SHP77 treated with DMSO at 0.1 percent for 48 hours (cell line): ENCODE data around the gene KLHL35.

Experiments
- DNase-seq: peaks from one replicate; lab custom pipeline; 2025; lab: John Stamatoyannopoulos, UW

KLHL35 gene, protein sequence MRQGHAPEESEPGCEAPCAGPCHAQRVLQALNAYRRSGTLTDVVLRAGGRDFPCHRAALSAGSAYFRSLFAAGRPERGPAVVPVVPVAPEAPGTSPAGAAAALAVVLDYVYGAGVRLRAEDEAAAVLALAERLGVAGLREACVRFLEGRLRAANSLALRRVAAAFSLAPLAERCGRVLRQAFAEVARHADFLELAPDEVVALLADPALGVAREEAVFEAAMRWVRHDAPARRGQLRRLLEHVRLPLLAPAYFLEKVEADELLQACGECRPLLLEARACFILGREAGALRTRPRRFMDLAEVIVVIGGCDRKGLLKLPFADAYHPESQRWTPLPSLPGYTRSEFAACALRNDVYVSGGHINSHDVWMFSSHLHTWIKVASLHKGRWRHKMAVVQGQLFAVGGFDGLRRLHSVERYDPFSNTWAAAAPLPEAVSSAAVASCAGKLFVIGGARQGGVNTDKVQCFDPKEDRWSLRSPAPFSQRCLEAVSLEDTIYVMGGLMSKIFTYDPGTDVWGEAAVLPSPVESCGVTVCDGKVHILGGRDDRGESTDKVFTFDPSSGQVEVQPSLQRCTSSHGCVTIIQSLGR

DNA sequence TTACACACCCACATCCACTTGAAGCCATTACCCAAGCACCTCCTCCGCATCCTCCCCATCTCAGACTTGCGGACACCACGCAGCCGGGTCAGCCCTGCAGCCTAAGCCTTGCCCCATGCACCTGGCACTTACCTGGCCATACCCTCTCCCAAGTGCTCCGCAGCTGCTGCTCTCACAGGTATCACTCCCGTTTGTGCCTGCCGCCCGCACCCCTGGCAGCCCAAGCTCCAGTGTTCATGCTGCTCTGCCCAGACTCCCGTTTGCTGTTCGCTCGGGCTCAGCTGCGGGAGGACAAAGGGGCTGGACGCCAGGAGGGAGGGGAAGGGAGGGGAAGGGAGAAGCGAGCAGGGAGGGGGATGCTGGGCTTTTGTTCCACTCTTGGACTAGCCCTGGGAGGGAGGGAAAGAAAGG is at the start of gene KLHL35:
KLHL35 (minus strand) TSS at position 293 of the 411 bp plus-strand sequence. CDS start 2,574 bp downstream, outside the sequence.
- no peak for DNase-seq

DNA sequence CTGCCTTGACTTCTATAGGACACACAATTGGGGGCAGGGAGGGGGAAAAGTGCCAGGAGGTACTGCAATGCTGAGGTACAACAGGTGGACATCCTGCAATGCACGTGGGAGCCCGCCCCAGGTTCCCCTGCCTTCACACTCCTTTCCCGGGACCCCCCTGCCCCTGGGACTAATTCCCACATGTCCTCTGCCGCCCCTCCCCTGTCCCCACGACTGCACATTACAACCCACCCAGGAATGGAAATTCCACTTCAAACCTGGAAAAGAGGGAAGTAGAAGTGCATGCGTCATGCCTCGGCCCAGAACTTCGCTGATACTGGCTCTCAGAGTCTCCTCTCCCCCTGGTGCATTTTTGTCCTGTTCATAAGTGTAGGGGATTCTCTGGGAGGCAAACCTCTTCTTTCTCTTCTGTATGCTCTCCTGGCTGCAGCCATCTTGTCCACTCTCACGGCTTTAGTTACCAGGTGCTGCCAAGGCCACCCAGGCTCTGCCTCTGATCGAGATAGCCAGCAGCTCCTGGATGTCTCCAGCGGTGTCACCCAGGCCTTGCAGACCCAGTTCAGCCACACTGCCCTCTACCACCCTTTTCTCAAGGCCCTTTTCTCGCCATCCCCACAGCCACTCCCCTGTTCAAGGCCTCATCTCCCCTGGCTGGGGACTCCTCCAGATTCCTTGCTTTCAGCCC is 49.1 kb upstream of the KLHL35 start:
- no peak for DNase-seq

DNA sequence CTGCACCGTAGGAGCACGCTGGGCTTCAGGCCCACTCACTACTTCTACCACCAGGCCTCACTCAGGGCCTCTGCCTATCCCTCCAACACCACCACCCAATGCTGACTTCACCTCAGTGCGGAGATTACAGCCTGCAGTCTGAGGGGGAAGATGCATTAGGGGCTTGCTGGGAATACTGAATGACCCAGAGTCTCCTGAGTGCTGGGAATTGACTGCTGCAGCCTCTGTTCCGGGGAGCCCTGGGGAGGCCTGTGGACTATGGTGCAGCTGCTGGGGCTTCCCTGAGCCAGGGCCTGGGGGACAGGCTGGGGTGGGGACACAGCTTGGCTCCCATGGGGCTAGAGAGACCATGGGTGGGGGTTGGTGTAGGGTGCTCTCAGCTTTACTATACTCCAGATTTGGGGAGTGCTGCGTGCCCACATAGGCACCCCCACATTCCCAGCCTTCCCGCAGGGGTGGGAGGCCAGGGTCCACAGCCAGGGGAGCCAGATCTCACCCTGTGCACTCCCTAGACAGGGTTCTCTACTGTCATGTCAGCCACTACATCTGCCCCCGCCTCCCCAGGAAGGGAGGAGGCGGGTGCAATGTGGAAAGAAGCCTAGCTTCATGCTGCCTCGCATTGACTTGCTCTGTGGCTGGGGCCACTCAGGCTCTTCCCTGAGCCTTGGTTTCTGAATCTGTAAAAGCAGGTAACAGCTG is 48.4 kb upstream of the KLHL35 start:
- no peak for DNase-seq

DNA sequence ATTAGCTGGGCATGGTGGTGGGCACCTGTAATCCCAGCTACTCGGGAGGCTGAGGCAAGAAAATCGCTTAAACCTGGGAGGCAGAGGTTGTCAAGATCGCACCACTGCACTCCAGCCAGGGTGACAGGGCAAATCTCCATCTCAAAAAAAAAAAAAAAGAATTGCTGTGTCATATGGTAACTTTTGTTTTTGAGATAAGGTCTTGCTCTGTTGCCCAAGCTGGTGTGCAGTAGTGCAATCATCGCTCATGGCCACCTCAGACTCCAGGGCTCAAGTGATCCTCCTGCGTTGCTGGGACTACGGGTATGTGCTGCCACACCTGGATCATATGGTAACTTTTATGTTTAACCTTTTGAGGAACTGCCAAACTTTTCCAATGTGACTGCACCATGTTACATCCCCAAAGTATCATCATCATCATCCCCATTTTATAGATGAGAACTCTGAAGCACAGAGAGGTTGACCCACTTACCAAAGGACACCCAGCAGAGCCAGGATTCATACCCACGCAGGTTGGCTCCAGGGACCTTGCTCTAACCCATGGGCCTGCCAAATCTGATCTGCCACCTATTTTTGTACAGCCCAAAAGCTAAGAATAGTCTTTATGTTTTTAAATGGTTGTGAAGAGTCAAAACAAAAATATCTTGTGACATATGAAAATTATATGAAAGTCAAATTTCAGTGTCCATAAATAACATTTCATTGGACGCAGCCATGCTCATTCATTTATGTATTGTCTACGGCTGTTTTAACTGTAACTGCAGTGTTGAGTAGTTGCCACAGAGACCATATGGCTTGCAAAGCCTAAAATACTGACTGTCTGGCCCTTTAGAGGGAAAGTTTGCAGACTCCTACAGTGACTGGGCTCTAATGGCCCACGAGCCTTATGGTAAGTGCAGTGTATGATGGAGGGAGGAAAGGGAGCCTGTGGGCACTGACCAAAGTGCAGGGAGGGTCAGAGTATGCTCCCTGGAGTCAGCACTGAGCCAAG is 47.5 kb upstream of the KLHL35 start:
- no peak for DNase-seq

DNA sequence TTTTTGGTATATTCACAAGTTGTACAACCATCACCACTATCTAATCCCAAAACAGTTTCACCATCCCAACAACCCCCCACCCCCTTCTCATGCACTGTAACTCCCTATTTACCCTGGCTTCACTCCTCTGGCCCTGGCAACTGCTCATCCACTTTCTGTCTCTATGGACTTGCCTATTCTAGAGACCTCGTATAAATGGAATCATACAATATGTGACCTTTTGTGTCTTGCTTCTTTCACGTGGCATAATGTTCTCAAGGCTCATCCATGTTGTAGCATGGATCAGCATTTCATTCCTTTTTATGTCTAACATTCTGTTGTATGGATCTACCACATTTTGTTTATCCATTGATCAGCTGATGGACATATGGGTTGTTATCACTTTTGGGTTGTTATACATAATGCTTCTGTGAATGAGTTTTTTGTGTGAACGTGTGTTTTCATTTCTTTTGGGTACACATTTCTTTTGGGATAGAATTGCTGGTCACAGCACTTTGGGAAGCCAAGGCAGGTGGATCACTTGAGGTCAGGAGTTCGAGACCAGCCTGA is 46.7 kb upstream of the KLHL35 start:
- DNase-seq = no peak

DNA sequence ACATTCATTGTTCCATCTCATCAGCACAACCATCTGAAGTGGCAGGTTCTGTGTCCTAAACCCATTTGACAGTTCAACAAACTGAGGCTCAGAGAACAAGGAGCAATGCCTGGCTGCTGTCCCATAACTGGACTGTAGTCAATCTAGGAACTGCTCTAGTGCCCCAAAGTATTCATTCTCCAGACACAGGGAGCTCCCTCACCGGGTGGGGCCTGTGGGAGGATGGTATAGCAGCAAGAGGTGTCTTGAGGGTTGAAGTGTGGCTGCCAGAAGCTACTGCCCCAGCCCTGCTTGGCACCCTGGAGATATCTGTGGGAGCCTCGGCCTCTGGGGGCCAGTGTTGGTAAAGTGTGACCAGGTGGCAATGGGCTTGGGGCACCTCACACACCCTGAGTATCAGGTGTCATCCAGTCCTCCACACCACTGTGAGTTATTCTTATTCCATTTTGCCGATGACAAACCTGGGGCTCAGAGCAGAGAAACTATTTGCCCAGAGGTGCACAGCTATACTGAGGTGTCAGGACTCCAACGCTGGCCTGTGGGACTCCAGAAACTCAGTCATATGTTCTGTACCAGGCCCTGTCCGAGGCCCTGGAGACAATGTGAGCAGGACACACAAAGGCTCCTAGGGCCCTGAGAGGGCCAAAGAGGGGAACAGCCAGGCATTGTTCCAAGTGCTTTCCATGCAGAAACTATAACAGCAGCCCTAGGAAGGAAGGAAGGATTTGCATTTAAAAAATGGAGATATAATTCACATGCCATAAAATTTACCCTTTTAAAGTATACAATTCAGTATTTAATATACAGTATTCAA is 46.0 kb upstream of the KLHL35 start:
- no peak for DNase-seq

DNA sequence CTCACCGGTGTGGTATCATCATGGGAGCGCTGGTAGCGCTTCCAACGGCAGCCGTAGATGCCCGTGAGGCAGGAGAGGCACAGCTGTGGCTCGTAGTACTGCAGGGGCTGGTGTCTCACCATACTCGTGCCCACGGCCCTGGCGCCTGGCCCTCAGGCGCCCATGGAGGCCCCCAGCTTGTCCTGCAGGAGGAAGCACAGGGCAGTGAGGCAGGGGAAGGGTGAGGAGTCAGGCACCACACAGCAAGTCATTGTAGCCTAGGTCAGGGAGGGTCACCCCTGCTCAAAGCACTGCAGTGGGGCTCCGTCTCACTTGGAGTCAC is 44.6 kb upstream of the KLHL35 start:
- no peak for DNase-seq

DNA sequence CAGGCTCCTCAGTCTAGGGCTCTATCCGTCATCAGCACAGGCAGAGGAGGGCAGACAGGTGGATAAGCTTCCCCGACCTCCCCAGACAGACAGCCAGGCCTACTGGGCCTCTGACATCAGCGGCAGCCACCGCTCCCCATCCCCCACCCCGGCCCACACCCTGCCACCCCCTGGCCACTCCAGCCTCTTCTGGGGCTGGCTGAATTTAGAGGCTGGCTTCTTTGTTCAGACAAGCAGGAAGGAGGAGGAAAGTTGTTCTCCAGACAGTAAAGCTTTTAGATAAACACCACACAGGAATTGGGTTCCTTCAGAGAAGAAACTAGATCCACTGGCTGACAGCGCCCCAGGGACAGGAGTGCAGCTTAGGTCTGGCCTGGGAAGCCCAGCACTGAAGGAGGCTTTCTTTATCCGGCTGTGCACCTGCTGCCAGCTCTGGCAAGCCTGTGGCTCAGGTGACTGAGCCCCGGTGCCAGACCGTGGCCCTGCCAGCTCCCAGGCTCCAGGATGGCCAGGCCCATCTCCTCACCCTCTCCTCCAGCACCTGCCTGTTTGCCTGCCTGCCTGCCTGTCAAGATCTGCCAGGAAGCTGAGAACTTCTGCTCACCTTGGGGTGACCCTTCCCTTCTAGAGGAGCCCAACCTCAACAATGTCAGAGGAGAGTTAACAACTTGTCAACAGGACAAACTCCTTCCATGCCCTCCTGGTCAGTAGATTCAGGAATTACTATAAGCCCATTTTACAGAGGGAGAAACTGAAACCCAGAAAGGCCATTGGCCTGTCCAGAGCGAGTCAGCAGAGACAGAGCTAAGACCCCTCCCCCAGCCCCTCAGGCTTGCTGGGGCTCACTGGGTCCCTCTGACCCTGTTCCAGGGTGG is 44.0 kb upstream of the KLHL35 start:
- no peak for DNase-seq

DNA sequence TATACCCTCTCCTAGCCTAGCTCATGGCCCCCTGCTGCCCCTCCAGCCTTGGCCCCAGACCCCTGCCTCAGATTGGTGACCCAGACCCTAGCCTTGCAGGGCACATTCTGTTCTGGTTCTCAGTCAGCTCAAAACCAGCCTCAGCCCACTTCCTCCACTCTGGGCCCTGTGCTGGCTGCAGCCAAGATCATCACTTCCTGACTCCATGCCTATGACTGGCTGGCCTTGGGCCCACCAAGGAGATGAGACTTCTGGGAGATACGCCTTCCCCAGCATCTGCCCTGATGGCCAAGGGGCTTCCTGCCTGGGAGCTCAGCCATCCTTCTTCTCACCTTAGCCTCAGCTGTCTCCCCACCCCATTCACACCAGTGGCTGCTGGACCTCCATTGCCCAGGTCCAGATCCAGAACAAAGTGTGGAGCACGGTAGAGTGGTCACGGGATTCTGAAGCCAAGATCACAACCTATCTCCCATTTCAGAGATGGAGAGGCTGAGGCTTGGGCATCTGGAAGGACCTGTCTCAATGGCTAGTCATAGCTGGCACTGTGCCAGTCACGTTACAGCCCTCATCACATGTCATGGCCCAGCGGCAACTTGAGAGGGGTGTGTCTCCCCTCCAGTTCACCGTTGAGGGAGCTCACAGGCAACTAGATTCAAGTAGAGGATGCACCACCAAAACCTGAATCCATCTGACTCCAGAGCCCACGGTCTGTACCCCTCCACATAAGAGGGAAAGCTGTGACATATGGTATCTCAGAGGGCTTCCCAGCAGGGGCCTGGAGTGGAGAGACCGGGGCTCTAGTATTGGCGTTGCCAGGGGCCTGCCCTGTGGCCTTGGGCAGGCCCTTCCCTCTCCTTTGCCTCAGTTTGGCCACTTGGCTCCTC is 43.0 kb upstream of the KLHL35 start:
- no peak for DNase-seq

DNA sequence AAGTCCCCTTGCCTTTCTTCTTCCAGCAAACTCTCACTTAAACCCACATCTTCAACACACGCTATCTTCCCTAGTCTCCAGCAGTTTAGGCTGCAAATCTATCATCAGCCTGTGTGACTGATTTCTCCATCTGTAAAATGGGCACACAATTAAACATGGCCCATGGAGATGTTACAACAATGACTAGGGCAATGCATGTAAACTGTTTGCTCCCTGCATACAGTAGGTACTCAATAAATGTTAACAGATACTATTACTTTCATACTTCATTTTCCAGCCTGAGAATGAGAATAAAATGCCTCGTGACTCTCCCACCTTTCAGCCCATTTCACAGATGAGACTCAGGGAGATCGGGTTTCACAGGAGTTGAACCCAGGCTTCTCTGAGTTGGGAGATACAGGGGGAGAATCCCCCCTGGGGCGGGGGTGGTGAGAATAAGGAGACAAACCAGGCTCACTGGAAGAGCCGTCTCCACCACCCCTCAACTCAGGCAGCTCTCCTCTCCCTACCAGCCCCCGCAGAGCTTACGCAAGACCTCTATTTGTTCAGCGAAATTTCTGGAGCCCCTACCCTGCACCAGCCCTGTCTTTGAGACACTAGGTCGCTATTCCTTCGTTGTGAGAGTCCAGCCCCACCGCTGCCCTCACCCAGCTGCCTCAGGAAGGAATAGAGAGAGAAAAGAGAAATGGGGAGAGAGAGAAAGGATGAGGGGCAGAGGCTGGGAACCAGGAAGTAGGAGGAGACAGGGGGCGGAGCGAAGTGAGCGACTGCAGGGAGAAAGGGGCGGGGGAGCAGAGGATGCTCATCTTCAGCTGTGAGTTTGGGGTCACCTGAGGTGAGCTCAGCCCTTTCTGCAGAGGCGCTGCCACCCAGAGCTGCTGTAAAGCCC is 42.1 kb upstream of the KLHL35 start:
- DNase-seq = no peak

DNA sequence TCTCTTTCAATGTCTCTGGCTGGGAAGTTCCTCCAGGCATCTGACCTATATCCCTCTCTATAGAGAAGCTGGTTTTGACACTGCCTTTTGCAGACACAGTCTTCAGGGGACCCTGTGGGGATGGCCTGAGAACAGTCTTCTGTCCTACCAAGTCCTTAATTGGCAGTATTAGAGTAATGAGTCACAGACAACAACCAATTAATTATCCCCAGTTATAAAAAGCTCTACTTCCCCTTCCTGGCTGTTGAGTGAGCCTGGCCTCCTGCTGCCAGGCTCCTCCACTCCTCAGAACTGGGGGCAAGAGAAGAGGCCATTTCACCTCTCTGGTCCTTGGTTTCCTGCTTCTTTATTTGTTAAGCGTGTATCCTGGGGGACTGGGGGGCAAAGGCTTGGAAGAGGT is 41.2 kb upstream of the KLHL35 start:
- DNase-seq = no peak

DNA sequence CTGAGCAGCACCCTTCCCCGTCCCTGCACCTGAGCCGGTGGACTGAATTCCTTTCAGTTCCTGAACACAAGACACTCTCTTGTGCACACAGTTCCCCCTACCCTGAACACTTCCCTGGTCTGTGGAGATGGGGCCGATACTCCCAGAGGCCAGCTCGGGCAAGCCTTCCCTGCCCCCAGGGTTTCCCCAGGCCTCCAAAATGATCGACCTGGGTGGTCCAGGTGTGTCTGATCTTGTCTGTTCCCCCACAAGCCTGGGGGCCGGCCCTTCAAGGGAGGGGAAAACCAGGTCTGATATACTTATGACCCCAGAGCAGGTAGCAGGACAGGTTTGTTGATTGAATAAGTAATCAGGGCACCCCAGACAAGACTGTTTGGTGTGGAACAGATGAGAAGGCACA is 40.7 kb upstream of the KLHL35 start:
- no peak for DNase-seq

DNA sequence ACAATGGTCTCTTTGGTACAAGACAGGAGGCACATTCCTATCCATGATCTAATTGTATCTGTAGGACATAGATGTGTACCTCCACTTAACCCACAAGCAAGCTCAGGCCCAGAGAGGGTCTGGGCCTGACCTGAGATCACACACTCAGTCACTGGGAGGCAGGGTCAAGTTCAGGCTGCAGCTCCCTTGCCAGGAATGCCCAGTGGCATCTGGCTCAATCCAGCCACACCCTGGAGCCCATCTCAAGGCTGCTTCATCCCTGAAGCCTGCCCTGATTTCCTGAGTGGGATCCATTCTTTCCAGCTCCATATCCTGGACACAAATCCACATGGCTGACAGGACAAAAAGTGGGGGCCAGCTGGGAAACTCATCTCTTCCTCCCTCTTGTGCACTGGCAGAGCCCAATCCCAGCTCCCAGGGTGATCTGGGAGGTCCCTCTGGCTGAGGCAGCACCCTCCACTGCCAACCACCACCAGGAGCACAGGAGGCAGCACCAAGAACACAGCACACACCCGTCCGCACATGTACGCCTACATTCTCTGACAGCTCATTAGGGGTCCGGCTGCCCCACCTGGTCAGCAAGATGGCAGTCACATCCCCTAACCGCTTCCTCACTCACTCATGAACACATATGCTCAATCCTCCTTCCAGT is 39.2 kb upstream of the KLHL35 start:
- no peak for DNase-seq

DNA sequence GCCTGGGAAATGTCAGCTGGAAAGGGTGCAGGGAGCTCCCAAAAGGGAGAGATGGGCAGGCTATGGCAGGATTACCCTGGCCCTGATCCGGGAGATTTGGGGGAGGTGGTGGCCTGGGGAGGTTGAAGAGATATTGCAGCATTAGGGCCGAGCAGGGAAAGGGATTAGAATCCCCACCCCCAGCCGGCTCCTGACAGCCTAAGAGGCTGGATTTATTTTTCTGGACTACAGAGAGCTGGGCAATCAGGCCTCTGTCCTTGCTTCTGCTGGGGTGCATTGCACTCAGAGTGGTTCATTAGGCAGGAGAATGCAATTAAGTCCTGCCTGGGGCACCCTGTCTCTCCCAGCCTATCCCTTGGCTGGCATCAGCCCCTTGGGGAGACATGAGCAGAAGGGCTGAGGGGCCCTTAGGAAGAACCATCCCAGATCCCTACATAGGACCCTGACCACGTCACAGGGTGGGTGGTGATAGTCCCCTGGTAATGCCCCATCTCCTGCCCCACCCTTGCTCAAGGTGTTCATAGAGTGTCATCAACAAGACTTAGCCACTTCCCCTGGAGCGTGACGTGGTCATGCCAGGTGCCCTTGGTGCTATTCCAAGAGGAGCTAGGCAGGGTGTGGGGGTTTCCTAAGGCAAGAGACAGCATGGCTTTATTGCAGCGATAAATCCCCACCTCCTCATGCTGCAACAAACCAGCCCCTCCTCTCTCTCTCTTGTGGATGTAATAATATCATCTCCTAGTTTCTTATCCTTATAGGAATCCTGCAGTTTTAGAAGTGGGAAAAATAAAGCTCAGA is 38.4 kb upstream of the KLHL35 start:
- DNase-seq = no peak

DNA sequence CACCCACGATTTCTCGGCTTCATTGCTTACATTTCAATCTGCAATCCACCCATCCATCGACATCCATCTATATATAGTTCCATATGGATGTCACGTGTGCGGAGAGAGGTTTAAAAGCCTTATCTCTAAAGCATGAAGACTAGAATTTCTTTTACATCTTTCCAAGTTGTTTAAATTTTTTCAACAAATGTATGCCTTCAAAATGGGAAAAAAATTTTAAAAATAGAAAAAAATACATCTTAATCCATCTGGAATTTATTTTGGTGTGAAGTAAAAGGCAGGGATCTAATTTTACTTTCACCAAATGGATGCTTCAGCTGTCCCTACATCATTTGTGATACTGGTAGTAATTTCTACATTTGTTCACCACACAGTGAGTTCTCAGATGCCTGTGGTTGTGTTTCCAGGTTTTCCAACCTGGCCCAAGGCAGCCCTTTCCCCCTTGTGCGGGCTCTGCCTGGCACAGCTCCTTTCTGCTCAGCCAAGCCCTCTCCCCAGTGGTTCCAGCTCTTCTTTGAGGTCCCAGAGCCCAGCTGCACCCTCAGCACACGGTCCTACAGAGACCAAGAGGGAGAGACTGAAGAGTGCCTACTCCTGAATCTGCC is 37.6 kb upstream of the KLHL35 start:
- DNase-seq = no peak
